Breast epithelium (tissue), 4 donors: ENCODE results near the gene UBE2N. TPM values are rescaled to one million over a fixed set of nuclear protein-coding genes. Genes with fewer than 3 reads are reported as not detected.
"Not testable (repeated sequence)": the region's sequence is repeated elsewhere in the genome, so short reads cannot be mapped to it uniquely, and the experiment has no call there.

Experiments
- DNase-seq, 2 donors: peaks; one replicate each; pipeline ENCODE4 v3.0.0-alpha.2; 2019; ENCODE audit warnings: low spot score in 2 of 2
- H3K27ac ChIP-seq, 2 donors: fragments of 200-600 bp; sonication (generic) in 1 of 2; one replicate each; pipeline ENCODE4 v1.5.1; 2016 to 2019; ENCODE audit warnings: mild to moderate bottlenecking in 1 of 2
- H3K27me3 ChIP-seq, 2 donors: fragments of 200-600 bp; sonication (generic) in 1 of 2; one replicate each; pipeline versions ENCODE4 v1.5.1 to v1.6.0; 2017 to 2019; ENCODE audit warnings: control low read depth in 1 of 2, mild to moderate bottlenecking in 1 of 2
- H3K36me3 ChIP-seq: fragments of 200-600 bp; one replicate; pipeline ENCODE4 v1.5.1; 2019
- H3K4me1 ChIP-seq, 2 donors: fragments of 200-600 bp; sonication (generic); one replicate each; pipeline ENCODE4 v1.5.1; 2016 to 2019; ENCODE audit warnings: control low read depth in 1 of 2
- H3K4me3 ChIP-seq, 3 donors: fragments of 200-600 bp; sonication (generic); 1 replicate in 2 of 3; 2 replicates in 1 of 3; pipeline ENCODE4 v1.5.1; 2016 to 2019; ENCODE audit warnings: mild to moderate bottlenecking in 3 of 3, moderate library complexity in 2 of 3
- H3K9me3 ChIP-seq, 2 donors: fragments of 200-600 bp; sonication (generic) in 1 of 2; one replicate each; pipeline ENCODE4 v1.5.1; 2016 to 2019; ENCODE audit warnings: control low read depth in 1 of 2
- CTCF ChIP-seq, 3 donors: fragments of 450-650 bp; IDR thresholded peaks; one replicate each; pipeline ENCODE4 v1.5.1; 2016 to 2017; ENCODE audit warnings: antibody characterized with exemption in 3 of 3, mild to moderate bottlenecking in 3 of 3, moderate library complexity in 3 of 3
- POLR2A ChIP-seq: fragments of 450-650 bp; IDR thresholded peaks from one replicate; pipeline ENCODE4 v1.6.1; 2016; ENCODE audit warnings: antibody characterized with exemption, mild to moderate bottlenecking, moderate library complexity
- POLR2AphosphoS5 ChIP-seq, 3 donors: sonication (generic); formaldehyde crosslinking; IDR thresholded peaks; one replicate each; pipeline ENCODE4 v1.6.1; 2017; ENCODE audit warnings: antibody characterized with exemption in 3 of 3
- intact Hi-C: fragments of 100-400 bp; cut with DNase I; formaldehyde crosslinking; loops from one replicate; pipeline ENCODE4 v1.15.1; 2023; ENCODE audit warnings: low total_unique reads
- total RNA-seq, 3 donors: library from RNA; depleted of rRNA; stranded (reverse); fragments of >200 nt; gene quantifications; one replicate each; pipeline ENCODE4 v1.1.0, GENCODE V29; 2016

UBE2N gene
- total RNA-seq, 3 donors from 2014 or later, result 23.0 to 47.7 (median 43.3) TPM

- Histone ChIP-seq H3K27ac (peak overlapping the region in 1 of 2 donors; percentile 35), H3K36me3 (no peaks in the 10 kb centered on the region), H3K4me1 (no peaks in the 10 kb centered on the region), H3K27me3 (no peaks in the 10 kb centered on the region), H3K4me3 (no peak overlapping the region), H3K9me3 (no peaks in the 10 kb centered on the region)
- TF ChIP-seq POLR2AphosphoS5 (IDR thresholded peaks at IDR 0.05) (no peak), CTCF (IDR thresholded peaks at IDR 0.05) (no peak)
- no peak for DNase-seq
- intact Hi-C loops, result no loop called here
Measured at GRCh38 chr12:93403988-93404803, 37.6 kb downstream of the UBE2N start.

GRCh38 chr12:93402333-93403311 lies 39.1 kb downstream of the UBE2N start:
- no peak for DNase-seq
- no peaks in the 10 kb centered on the region for H3K27me3 ChIP-seq
- H3K4me3 ChIP-seq, result no peak overlapping the region
- H3K4me1 ChIP-seq, result no peaks in the 10 kb centered on the region
- H3K27ac ChIP-seq, result no peak overlapping the region
- no peaks in the 10 kb centered on the region for H3K36me3 ChIP-seq
- TF ChIP-seq POLR2A (no peak), POLR2AphosphoS5 (IDR thresholded peaks at IDR 0.05) (no peak), CTCF (IDR thresholded peaks at IDR 0.05) (no peak)
- H3K9me3 ChIP-seq, result no peaks in the 10 kb centered on the region
- intact Hi-C loops, result no loop called here

- intact Hi-C loops, H3K4me3 ChIP-seq, H3K36me3 ChIP-seq, H3K27me3 ChIP-seq, H3K4me1 ChIP-seq, H3K27ac ChIP-seq, H3K9me3 ChIP-seq, DNase-seq: not testable (repeated sequence)
Measured at GRCh38 chr12:93399183-93399863, 42.4 kb downstream of the UBE2N start.

DNA sequence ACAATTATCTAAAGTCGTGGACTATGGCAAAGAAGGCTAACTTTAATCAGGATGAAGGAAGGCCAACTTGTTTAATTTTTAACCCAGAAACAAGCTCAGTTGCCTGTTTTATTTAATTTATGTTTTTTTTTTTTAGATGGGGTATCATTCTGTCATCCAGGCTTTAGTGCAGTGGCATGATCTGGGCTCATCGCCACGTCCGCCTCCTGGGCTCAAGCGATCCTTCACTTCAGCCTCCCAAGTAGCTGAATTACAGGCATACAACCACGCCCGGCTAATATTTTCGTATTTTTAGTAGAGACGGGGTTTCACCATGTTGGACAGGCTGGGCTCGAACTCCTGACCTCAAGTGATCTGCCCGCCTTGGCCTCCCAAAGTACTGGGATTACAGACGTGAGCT lies 44.3 kb downstream of the UBE2N start:
- Histone ChIP-seq H3K36me3 (no peaks in the 10 kb centered on the region), H3K4me3 (no peak overlapping the region), H3K4me1 (no peaks in the 10 kb centered on the region), H3K27ac (no peak overlapping the region), H3K9me3 (no peaks in the 10 kb centered on the region), H3K27me3 (no peaks in the 10 kb centered on the region)
- DNase-seq, result no peak
- TF ChIP-seq CTCF (IDR thresholded peaks at IDR 0.05), result no peak
- TF ChIP-seq POLR2AphosphoS5 (IDR thresholded peaks at IDR 0.05), result no peak
- no peak for TF ChIP-seq POLR2A
- intact Hi-C loops, result no loop called here

GRCh38 chr12:93393425-93393824 lies 48.3 kb downstream of the UBE2N start:
- intact Hi-C loops, result no loop called here
- no peak for TF ChIP-seq POLR2AphosphoS5 (IDR thresholded peaks at IDR 0.05)
- H3K36me3 ChIP-seq, result no peaks in the 10 kb centered on the region
- H3K9me3 ChIP-seq, result no peaks in the 10 kb centered on the region
- no peak overlapping the region for H3K27ac ChIP-seq
- H3K4me1 ChIP-seq, result peaks cover 0 to 4% of the 10 kb centered on the region in 2 donors
- H3K27me3 ChIP-seq, result no peaks in the 10 kb centered on the region
- no peak for DNase-seq
- no peak overlapping the region for H3K4me3 ChIP-seq
